ENCODE results near the gene CHMP4B. TPM values are rescaled to one million over a fixed set of nuclear protein-coding genes. Genes with fewer than 3 reads are reported as not detected.

Gene CHMP4B
- total and polyA plus RNA-seq, 7 donors = 102 to 394 (median 115) TPM

DNA sequence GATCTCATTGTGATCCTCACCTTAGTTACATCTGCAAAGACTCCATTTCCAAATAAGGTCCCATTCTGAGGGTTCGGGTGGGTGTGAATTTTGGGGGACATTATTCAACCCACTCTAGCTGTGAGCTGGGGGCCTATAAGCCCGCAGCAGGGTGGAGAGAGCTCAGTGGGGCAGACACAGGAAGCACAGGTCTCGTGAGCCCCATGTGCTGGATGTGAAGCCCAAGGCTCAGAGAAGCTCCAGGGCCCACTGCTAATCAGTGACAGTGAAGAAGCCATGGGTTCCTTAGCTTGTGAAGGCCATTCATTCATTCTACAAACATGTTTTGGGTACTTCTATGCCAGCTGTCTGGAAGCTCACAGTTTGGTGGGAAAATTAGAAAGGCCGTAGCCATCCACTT is 47.5 kb downstream of the CHMP4B start:
- Histone ChIP-seq H3K4me1 (peaks cover 0 to 25% (median 20%) of the 10 kb centered on the region in 4 donors), H3K36me3 (peaks cover 4 to 40% (median 18%) of the 10 kb centered on the region in 4 donors), H3K27ac (no peak overlapping the region), H3K9me3 (no peaks in the 10 kb centered on the region), H3K4me3 (no peak overlapping the region), H3K27me3 (no peaks in the 10 kb centered on the region)
- TF ChIP-seq POLR2A (IDR thresholded peaks at IDR 0.05) (no peak), POLR2AphosphoS5 (IDR thresholded peaks at IDR 0.05) (no peak), EP300 (IDR thresholded peaks at IDR 0.05) (no peak)
- TF ChIP-seq, protein P1, sequence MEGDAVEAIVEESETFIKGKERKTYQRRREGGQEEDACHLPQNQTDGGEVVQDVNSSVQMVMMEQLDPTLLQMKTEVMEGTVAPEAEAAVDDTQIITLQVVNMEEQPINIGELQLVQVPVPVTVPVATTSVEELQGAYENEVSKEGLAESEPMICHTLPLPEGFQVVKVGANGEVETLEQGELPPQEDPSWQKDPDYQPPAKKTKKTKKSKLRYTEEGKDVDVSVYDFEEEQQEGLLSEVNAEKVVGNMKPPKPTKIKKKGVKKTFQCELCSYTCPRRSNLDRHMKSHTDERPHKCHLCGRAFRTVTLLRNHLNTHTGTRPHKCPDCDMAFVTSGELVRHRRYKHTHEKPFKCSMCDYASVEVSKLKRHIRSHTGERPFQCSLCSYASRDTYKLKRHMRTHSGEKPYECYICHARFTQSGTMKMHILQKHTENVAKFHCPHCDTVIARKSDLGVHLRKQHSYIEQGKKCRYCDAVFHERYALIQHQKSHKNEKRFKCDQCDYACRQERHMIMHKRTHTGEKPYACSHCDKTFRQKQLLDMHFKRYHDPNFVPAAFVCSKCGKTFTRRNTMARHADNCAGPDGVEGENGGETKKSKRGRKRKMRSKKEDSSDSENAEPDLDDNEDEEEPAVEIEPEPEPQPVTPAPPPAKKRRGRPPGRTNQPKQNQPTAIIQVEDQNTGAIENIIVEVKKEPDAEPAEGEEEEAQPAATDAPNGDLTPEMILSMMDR (IDR thresholded peaks at IDR 0.05) = no peak
- intact Hi-C loops (cut with DNase I) = no loop called here
- WGBS, 2 donors = 70 to 93% methylated on average over 4 of the region's 4 CpGs
- DNase-seq = no peak

DNA sequence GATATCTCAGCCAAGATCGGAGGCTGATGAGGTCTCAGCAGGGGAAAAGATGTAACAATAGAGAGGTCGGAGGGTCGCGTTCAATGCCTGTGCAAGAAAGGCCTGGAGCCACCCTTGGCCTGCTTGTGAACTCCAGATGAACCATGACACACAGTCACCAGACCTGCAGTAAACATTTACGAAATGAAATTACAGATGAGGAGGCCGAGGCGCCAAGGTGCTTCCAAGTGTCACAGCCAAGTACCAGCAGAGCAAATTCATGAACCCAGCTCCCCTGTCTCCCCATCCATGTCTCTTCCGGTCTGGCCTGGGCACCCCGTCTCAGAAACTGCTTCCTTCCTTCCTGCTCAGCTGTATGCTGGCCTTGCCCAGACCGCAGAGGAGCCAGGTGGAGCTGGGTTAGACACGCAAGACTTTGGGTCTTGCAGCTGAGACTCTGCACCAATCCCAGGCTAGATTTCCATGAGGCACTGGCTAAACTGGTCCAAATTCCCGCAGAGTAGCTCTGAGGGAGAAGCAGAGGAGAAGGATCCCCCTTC is 48.1 kb downstream of the CHMP4B start:
- H3K4me3 ChIP-seq = no peak overlapping the region
- intact Hi-C loops (cut with DNase I) = no loop called here
- no peak for DNase-seq
- no peaks in the 10 kb centered on the region for H3K27me3 ChIP-seq
- peaks cover 4 to 34% (median 15%) of the 10 kb centered on the region in 4 donors for H3K36me3 ChIP-seq
- WGBS, 2 donors = 51 to 69% methylated on average over 12 of the region's 12 CpGs
- H3K4me1 ChIP-seq = peaks cover 0 to 26% (median 20%) of the 10 kb centered on the region in 4 donors
- TF ChIP-seq POLR2AphosphoS5 (IDR thresholded peaks at IDR 0.05) (peak in 2 of 4 donors; percentile 6 to 33), POLR2A (IDR thresholded peaks at IDR 0.05) (no peak), EP300 (IDR thresholded peaks at IDR 0.05) (no peak)
- TF ChIP-seq, protein P1 (IDR thresholded peaks at IDR 0.05) = no peak
- H3K9me3 ChIP-seq = no peaks in the 10 kb centered on the region
- H3K27ac ChIP-seq = no peak overlapping the region

DNA sequence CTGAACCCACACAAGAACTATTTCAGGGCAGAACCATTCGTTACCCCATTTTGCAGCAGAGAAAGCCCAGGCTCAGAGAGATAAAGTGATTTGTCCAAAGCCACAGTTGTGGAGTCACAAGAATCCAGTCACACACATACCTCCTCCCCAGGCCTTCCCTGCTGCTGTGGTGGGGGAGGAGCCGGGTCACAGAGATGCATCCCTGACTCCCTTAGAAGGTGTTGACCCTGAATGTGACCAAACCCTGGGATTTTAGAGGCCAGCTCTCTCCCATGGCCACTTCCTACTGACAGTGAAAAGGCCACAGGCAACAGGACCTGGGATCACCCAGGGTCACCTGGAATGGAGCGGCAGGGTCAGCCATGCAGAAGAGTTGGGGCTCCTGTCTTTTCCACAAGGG is 48.6 kb downstream of the CHMP4B start:
- H3K27me3 ChIP-seq = no peaks in the 10 kb centered on the region
- 85 to 89% methylated on average over 3 of the region's 3 CpGs for WGBS, 2 donors
- H3K9me3 ChIP-seq = no peaks in the 10 kb centered on the region
- TF ChIP-seq EP300 (IDR thresholded peaks at IDR 0.05) (no peak), POLR2A (IDR thresholded peaks at IDR 0.05) (no peak), POLR2AphosphoS5 (IDR thresholded peaks at IDR 0.05) (no peak)
- TF ChIP-seq, protein P1 (IDR thresholded peaks at IDR 0.05) = no peak
- intact Hi-C loops (cut with DNase I) = no loop called here
- H3K4me3 ChIP-seq = no peak overlapping the region
- H3K36me3 ChIP-seq = peaks cover 0 to 29% (median 9%) of the 10 kb centered on the region in 4 donors
- H3K27ac ChIP-seq = no peak overlapping the region
- H3K4me1 ChIP-seq = peaks cover 0 to 26% (median 20%) of the 10 kb centered on the region in 4 donors
- DNase-seq = no peak

- no peak overlapping the region for H3K27ac ChIP-seq
- intact Hi-C loops (cut with DNase I) = no loop called here
- peaks cover 0 to 26% (median 20%) of the 10 kb centered on the region in 4 donors for H3K4me1 ChIP-seq
- no peaks in the 10 kb centered on the region for H3K27me3 ChIP-seq
- 89 to 94% methylated on average over 9 of the region's 9 CpGs for WGBS, 2 donors
- H3K36me3 ChIP-seq = peaks cover 0 to 12% (median 2%) of the 10 kb centered on the region in 4 donors
- H3K9me3 ChIP-seq = no peaks in the 10 kb centered on the region
- TF ChIP-seq EP300 (IDR thresholded peaks at IDR 0.05) (no peak), POLR2AphosphoS5 (IDR thresholded peaks at IDR 0.05) (no peak), POLR2A (IDR thresholded peaks at IDR 0.05) (no peak)
- TF ChIP-seq, protein P1 (IDR thresholded peaks at IDR 0.05) = no peak
- DNase-seq = no peak
- no peak overlapping the region for H3K4me3 ChIP-seq
Observed at GRCh38 chr20:33861458-33861857, 50.3 kb downstream of the CHMP4B start.

All from sigmoid colon (tissue), 7 donors.